ENCODE data around the gene BLOC1S5. TPM values are rescaled to one million over a fixed set of nuclear protein-coding genes. Genes with fewer than 3 reads are reported as not detected.
"Not testable (repeated sequence)": the region's sequence is repeated elsewhere in the genome, so short reads cannot be mapped to it uniquely, and the experiment has no call there.

Gene BLOC1S5
- total RNA-seq, 1 experiment from 2014 or later = 11.8 TPM

- H3K4me1 ChIP-seq (ENCODE audit: control insufficient read depth, insufficient read depth, low read length) = no peaks in the 10 kb centered on the region
- intact Hi-C loops (cut with micrococcal nuclease; ENCODE audit: unreplicated experiment) = loop anchor here (5.0 kb wide), 1 partner anchor 264 kb away; the partner anchor contains the start of gene BMP6
- H3K36me3 ChIP-seq (ENCODE audit: control insufficient read depth, insufficient read depth, low read length) = no peaks in the 10 kb centered on the region
- no peaks in the 10 kb centered on the region for H3K9me3 ChIP-seq (ENCODE audit: control insufficient read depth, insufficient read depth, low read depth, low read length)
- in situ Hi-C loops (cut with HindIII; ENCODE audit: low pct_unique_long_range_greater_than_20kb, low sequenced_read_pairs) = no loop called here
- no peak overlapping the region for H3K4me3 ChIP-seq (ENCODE audit: low read depth in 2 of 2, low read length in 2 of 2)
- H3K27me3 ChIP-seq (ENCODE audit: control insufficient read depth, insufficient read depth, low read length) = no peaks in the 10 kb centered on the region
- DNase-seq (ENCODE audit: low read depth, low spot score) = no peak
- TF ChIP-seq SIN3A (IDR thresholded peaks at IDR 0.05; ENCODE audit: borderline replicate concordance, insufficient read depth, low read depth, low read length) = no peak
- TF ChIP-seq POLR2AphosphoS5 (IDR thresholded peaks at IDR 0.05; ENCODE audit: low read depth, low read length) = no peak
- TF ChIP-seq TCF7L2 (IDR thresholded peaks at IDR 0.05; ENCODE audit: low read depth, low read length) = no peak
- no peak for TF ChIP-seq CTCF (IDR thresholded peaks at IDR 0.05)
- TF ChIP-seq, protein P1, sequence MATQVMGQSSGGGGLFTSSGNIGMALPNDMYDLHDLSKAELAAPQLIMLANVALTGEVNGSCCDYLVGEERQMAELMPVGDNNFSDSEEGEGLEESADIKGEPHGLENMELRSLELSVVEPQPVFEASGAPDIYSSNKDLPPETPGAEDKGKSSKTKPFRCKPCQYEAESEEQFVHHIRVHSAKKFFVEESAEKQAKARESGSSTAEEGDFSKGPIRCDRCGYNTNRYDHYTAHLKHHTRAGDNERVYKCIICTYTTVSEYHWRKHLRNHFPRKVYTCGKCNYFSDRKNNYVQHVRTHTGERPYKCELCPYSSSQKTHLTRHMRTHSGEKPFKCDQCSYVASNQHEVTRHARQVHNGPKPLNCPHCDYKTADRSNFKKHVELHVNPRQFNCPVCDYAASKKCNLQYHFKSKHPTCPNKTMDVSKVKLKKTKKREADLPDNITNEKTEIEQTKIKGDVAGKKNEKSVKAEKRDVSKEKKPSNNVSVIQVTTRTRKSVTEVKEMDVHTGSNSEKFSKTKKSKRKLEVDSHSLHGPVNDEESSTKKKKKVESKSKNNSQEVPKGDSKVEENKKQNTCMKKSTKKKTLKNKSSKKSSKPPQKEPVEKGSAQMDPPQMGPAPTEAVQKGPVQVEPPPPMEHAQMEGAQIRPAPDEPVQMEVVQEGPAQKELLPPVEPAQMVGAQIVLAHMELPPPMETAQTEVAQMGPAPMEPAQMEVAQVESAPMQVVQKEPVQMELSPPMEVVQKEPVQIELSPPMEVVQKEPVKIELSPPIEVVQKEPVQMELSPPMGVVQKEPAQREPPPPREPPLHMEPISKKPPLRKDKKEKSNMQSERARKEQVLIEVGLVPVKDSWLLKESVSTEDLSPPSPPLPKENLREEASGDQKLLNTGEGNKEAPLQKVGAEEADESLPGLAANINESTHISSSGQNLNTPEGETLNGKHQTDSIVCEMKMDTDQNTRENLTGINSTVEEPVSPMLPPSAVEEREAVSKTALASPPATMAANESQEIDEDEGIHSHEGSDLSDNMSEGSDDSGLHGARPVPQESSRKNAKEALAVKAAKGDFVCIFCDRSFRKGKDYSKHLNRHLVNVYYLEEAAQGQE (IDR thresholded peaks at IDR 0.05; ENCODE audit: insufficient read depth in 1 of 2, low read depth in 2 of 2, low read length in 1 of 2) = no peak
- peak; percentile 66; the same call in 1 of the 2 replicates for ATAC-seq
- no peak overlapping the region for H3K27ac ChIP-seq (ENCODE audit: low read length)
- ChIA-PET CTCF (interaction anchor here (0.5 to 1.2 kb wide), 2 partner anchors 110 to 269 kb away, joined by 3 to 4 read pairs; no protein-coding TSS in a partner anchor), POLR2A (no interaction called here)
- no TSS peak for BruUV-seq (replicated peaks)
These were observed 72.7 kb downstream of the BLOC1S5 start for GRCh38 chr6:7991536-7991935.

DNA sequence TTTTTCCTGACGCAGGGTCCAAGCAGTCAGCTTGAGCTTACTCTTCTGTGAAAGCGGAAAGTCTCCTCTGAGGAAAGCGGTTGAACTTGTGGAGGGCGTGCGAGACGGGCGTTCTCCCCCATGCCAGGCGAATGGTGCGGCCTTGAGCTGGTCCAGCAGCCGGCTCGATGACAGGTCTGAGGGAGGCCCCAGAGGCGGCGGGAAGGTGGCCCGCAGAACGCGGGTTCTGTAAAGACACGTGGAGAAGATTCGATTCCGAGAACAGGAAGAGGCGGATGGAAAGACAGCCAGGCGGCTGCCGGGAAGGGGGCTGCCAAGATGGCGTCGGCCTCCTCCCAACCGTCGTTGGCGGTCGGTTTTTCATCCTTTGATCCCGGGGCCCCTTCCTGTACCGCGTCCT, 78.0 kb downstream of the BLOC1S5 start:
- no TSS peak for BruUV-seq (replicated peaks)
- POLR2A ChIA-PET = no interaction called here
- no peaks in the 10 kb centered on the region for H3K27me3 ChIP-seq (ENCODE audit: control insufficient read depth, insufficient read depth, low read length)
- in situ Hi-C loops (cut with HindIII; ENCODE audit: low pct_unique_long_range_greater_than_20kb, low sequenced_read_pairs) (no loop called here), intact Hi-C loops (cut with micrococcal nuclease; ENCODE audit: unreplicated experiment) (no loop called here)
- no peaks in the 10 kb centered on the region for H3K36me3 ChIP-seq (ENCODE audit: control insufficient read depth, insufficient read depth, low read length)
- H3K27ac ChIP-seq (ENCODE audit: low read length) = no peak overlapping the region
- H3K4me3 ChIP-seq (ENCODE audit: low read depth in 2 of 2, low read length in 2 of 2) = no peak overlapping the region
- H3K4me1 ChIP-seq (ENCODE audit: control insufficient read depth, insufficient read depth, low read length) = no peaks in the 10 kb centered on the region
- ATAC-seq (no peak), DNase-seq (ENCODE audit: low read depth, low spot score) (no peak)
- CTCF ChIA-PET = no interaction called here
- no peaks in the 10 kb centered on the region for H3K9me3 ChIP-seq (ENCODE audit: control insufficient read depth, insufficient read depth, low read depth, low read length)
- TF ChIP-seq, protein P1 (IDR thresholded peaks at IDR 0.05; ENCODE audit: insufficient read depth in 1 of 2, low read depth in 2 of 2, low read length in 1 of 2) = no peak
- TF ChIP-seq POLR2AphosphoS5 (IDR thresholded peaks at IDR 0.05; ENCODE audit: low read depth, low read length) (no peak), CTCF (IDR thresholded peaks at IDR 0.05) (no peak), TCF7L2 (IDR thresholded peaks at IDR 0.05; ENCODE audit: low read depth, low read length) (no peak), SIN3A (IDR thresholded peaks at IDR 0.05; ENCODE audit: borderline replicate concordance, insufficient read depth, low read depth, low read length) (no peak)

DNA sequence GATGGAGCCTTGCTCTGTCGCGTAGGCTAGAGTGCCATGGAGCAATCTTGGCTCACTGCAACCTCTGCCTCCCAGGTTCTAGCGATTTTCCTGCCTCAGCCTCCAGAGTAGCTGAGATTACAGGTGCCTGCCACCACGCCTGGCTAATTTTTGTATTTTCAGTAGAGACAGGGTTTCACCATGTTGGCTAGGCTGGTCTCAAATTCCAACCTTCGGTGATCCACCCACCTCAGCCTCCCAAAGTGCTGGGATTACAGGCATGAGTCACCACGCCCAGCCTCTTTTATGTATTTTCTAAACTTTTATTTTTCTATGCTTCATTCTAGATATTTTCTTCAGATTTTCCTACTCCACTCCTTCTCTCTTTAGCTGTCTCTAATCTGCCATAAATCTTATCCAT, 80.2 kb downstream of the BLOC1S5 start:
- ATAC-seq; BruUV-seq (replicated peaks); H3K4me3 ChIP-seq (ENCODE audit: low read depth in 2 of 2, low read length in 2 of 2); POLR2A ChIA-PET; H3K9me3 ChIP-seq (ENCODE audit: control insufficient read depth, insufficient read depth, low read depth, low read length); CTCF ChIA-PET; H3K27ac ChIP-seq (ENCODE audit: low read length); DNase-seq (ENCODE audit: low read depth, low spot score); in situ Hi-C loops (cut with HindIII; ENCODE audit: low pct_unique_long_range_greater_than_20kb, low sequenced_read_pairs); intact Hi-C loops (cut with micrococcal nuclease; ENCODE audit: unreplicated experiment); H3K36me3 ChIP-seq (ENCODE audit: control insufficient read depth, insufficient read depth, low read length); H3K4me1 ChIP-seq (ENCODE audit: control insufficient read depth, insufficient read depth, low read length); H3K27me3 ChIP-seq (ENCODE audit: control insufficient read depth, insufficient read depth, low read length): not testable (repeated sequence)
